GM12878 (cell line): Measurements from ENCODE around the gene FIZ1.
A peak's percentile ranks its signal among the peaks of the same experiment; 100 is the strongest.

Experiments
- BACH1 ChIP-seq: fragments of 450-650 bp; IDR thresholded peaks from 2 replicates; pipeline ENCODE4 v1.6.1; 2017; ENCODE audit warnings: mild to moderate bottlenecking, borderline replicate concordance
- CEBPB ChIP-seq, 2 experiments: fragments of 150-350 bp in 1 of 2; IDR thresholded peaks; 2 replicates each; pipeline ENCODE4 v1.6.1; 2012 to 2014; ENCODE audit warnings: low read depth in 2 of 2, low read length in 2 of 2, borderline replicate concordance in 1 of 2, inconsistent platforms in 1 of 2
- CREB1 ChIP-seq: IDR thresholded peaks from 2 replicates; pipeline ENCODE4 v1.6.1; 2012; ENCODE audit warnings: low read depth, mild to moderate bottlenecking, inconsistent platforms
- CTCF ChIP-seq, 3 experiments: IDR thresholded peaks in 2 of 3; conservative IDR thresholded peaks in 1 of 3; 2 replicates each; pipeline ENCODE4 v1.5.1; 2011; ENCODE audit warnings: low read depth in 3 of 3, low read length in 3 of 3, mild to moderate bottlenecking in 3 of 3, control low read depth in 2 of 3, moderate library complexity in 2 of 3, inconsistent platforms in 1 of 3, mixed read lengths in 1 of 3; ENCODE audit not compliant: control insufficient read depth in 2 of 3, insufficient read depth in 1 of 3; ENCODE audit errors: extremely low read depth in 1 of 3
- EP300 ChIP-seq, 2 experiments: fragments of 150-350 bp in 1 of 2; IDR thresholded peaks; 2 replicates each; pipeline ENCODE4 v1.6.1; 2011 to 2012; ENCODE audit warnings: low read depth in 2 of 2, low read length in 2 of 2, borderline replicate concordance in 1 of 2, improper control_type of control experiment in 1 of 2, inconsistent platforms in 1 of 2; ENCODE audit not compliant: control insufficient read depth in 1 of 2
- MAX ChIP-seq: IDR thresholded peaks from 2 replicates; pipeline ENCODE4 v1.6.1; 2012; ENCODE audit warnings: low read depth, low read length, improper control_type of control experiment
- MXI1 ChIP-seq: fragments of 150-350 bp; IDR thresholded peaks from 2 replicates; pipeline ENCODE4 v1.6.1; 2011; ENCODE audit warnings: low read depth, mild to moderate bottlenecking, inconsistent platforms, low read length, improper control_type of control experiment
- POLR2A ChIP-seq: IDR thresholded peaks from 2 replicates; pipeline ENCODE4 v1.6.1; 2011; ENCODE audit warnings: low read depth, mild to moderate bottlenecking, low read length
- POLR2AphosphoS2 ChIP-seq: IDR thresholded peaks from 2 replicates; pipeline ENCODE4 v1.6.1; 2011; ENCODE audit warnings: low read depth, mild to moderate bottlenecking, low read length, improper control_type of control experiment, moderate library complexity
- SIN3A ChIP-seq: IDR thresholded peaks from 2 replicates; pipeline ENCODE4 v1.6.1; 2012; ENCODE audit warnings: low read depth, low read length, improper control_type of control experiment
- SUZ12 ChIP-seq: fragments of 200-600 bp; sonication (generic); IDR thresholded peaks from one replicate; pipeline ENCODE4 v1.6.1; 2018; ENCODE audit warnings: antibody characterized with exemption, mild to moderate bottlenecking; ENCODE audit not compliant: unreplicated experiment
- TARDBP ChIP-seq: IDR thresholded peaks from 2 replicates; pipeline ENCODE4 v1.6.1; 2016; ENCODE audit warnings: borderline replicate concordance
- TBL1XR1 ChIP-seq: IDR thresholded peaks from 2 replicates; pipeline ENCODE4 v1.6.1; 2012; ENCODE audit warnings: low read depth, low read length, improper control_type of control experiment
- ZNF384 ChIP-seq: IDR thresholded peaks from 2 replicates; pipeline ENCODE4 v1.6.1; 2012; ENCODE audit warnings: low read depth, mild to moderate bottlenecking, low read length, improper control_type of control experiment, borderline replicate concordance

- no peak for TF ChIP-seq POLR2A
- TF ChIP-seq TBL1XR1, result no peak
- TF ChIP-seq CTCF (IDR thresholded peaks at IDR 0.05 in 2 of 3, conservative IDR thresholded peaks at IDR 0.05 in 1 of 3; ENCODE audit: control insufficient read depth in 2 of 3, extremely low read depth in 1 of 3, insufficient read depth in 1 of 3, low read depth in 3 of 3, low read length in 3 of 3), result no peak
- TF ChIP-seq MXI1, result peak; percentile 49; the same call in 1 of the 2 replicates
- no peak for TF ChIP-seq CREB1
- TF ChIP-seq EP300 (IDR thresholded peaks at IDR 0.05; ENCODE audit: borderline replicate concordance in 1 of 2, control insufficient read depth in 1 of 2, low read depth in 2 of 2, low read length in 2 of 2), result no peak
- TF ChIP-seq BACH1, result no peak
- TF ChIP-seq POLR2AphosphoS2, result no peak
- no peak for TF ChIP-seq MAX
- TF ChIP-seq CEBPB (IDR thresholded peaks at IDR 0.05; ENCODE audit: borderline replicate concordance in 1 of 2, low read depth in 2 of 2, low read length in 2 of 2), result no peak
- no peak for TF ChIP-seq SIN3A
- TF ChIP-seq TARDBP, result no peak
- TF ChIP-seq SUZ12, result no peak
- TF ChIP-seq ZNF384, result no peak; the same call in 1 of the 2 replicates
Observed at GRCh38 chr19:55586976-55587668, 12.2 kb downstream of the FIZ1 start.
